HepG2 (cell line): Measurements from ENCODE around the gene FAM193A. TPM values are rescaled to one million over a fixed set of nuclear protein-coding genes. Genes with fewer than 3 reads are reported as not detected.

Experiments
- ATAC-seq: fragments of 200-7000 bp; cut with Tn5 transposase; 3 replicates; pipeline ENCODE4 v1.9.1; 2020; ENCODE audit warnings: mild to moderate bottlenecking, moderate library complexity
- BruUV-seq: library from RNA; stranded (reverse); fragments of 400-500 nt; replicated peaks from 2 replicates; lab custom pipeline; 2021; lab: Mats Ljungman, UMichigan
- CTCF ChIA-PET: fragments of 300-600 bp; formaldehyde crosslinking; extraction: SDS; loops from one replicate; lab custom pipeline; 2021; ENCODE audit warnings: low total read pairs, inconsistent platforms, low intra/inter-chr PET ratio; lab: Yijun Ruan, JAX
- POLR2A ChIA-PET: fragments of 350-600 bp; sonication (Branson Sonifier 250); formaldehyde crosslinking; loops from one replicate; lab custom pipeline; 2020; ENCODE audit warnings: antibody characterized with exemption, inconsistent platforms; lab: Yijun Ruan, JAX
- DNase-seq: peaks from one replicate; pipeline ENCODE4 v3.0.0-alpha.2; 2015; ENCODE audit warnings: low spot score
- FAIRE-seq: peaks from 3 replicates; lab custom pipeline; 2011; peaks lifted over from hg19 to GRCh38; lab: Jason Lieb, UNC
- H2AFZ ChIP-seq: one replicate; pipeline ENCODE4 v1.6.1; 2011; ENCODE audit warnings: low read length, inconsistent platforms
- H3K27ac ChIP-seq: fragments of 300-600 bp; 3 replicates; pipeline ENCODE4 v1.8.0; 2011; ENCODE audit warnings: mixed run types, mild to moderate bottlenecking, mixed read lengths, low read length, inconsistent platforms; ENCODE audit not compliant: insufficient read depth; ENCODE audit errors: extremely low read length
- H3K27me3 ChIP-seq, 2 experiments: fragments of 200-600 bp in 1 of 2; 2 replicates in 1 of 2; 3 replicates in 1 of 2; pipeline versions ENCODE4 v1.6.0 to v1.8.0; 2011; ENCODE audit warnings: low read length in 2 of 2, mild to moderate bottlenecking in 2 of 2, moderate library complexity in 2 of 2, inconsistent platforms in 1 of 2; ENCODE audit not compliant: insufficient read depth in 2 of 2, control insufficient read depth in 1 of 2
- H3K36me3 ChIP-seq, 2 experiments: fragments of 200-600 bp in 1 of 2; replicated peaks in 1 of 2; 2 replicates in 1 of 2; 3 replicates in 1 of 2; pipeline versions ENCODE4 v1.5.1 to v1.8.0; 2011; ENCODE audit warnings: low read length in 2 of 2, inconsistent platforms in 1 of 2; ENCODE audit not compliant: insufficient read depth in 2 of 2, control insufficient read depth in 1 of 2
- H3K4me1 ChIP-seq: 2 replicates; pipeline ENCODE4 v1.5.1; 2012; ENCODE audit warnings: low read length, inconsistent platforms; ENCODE audit not compliant: insufficient read depth
- H3K4me2 ChIP-seq: 2 replicates; pipeline ENCODE4 v1.6.0; 2011; ENCODE audit warnings: low read depth, low read length, inconsistent platforms
- H3K4me3 ChIP-seq, 3 experiments: fragments of 200-600 bp in 1 of 3; sonication (generic), shearing (Covaris generic) in 1 of 3; replicated peaks in 1 of 3; 2 replicates each; pipeline ENCODE4 v1.5.1; 2011 to 2016; ENCODE audit warnings: low read length in 3 of 3, inconsistent platforms in 2 of 3, low read depth in 2 of 3, mild to moderate bottlenecking in 2 of 3, control low read depth in 1 of 3, mixed read lengths in 1 of 3; ENCODE audit not compliant: insufficient read depth in 1 of 3
- H3K79me2 ChIP-seq: one replicate; pipeline ENCODE4 v1.6.1; 2011; ENCODE audit warnings: low read length, inconsistent platforms; ENCODE audit not compliant: insufficient read depth
- H3K9ac ChIP-seq: 2 replicates; pipeline ENCODE4 v1.6.0; 2011; ENCODE audit warnings: mild to moderate bottlenecking, low read depth, low read length, inconsistent platforms; ENCODE audit not compliant: insufficient read depth
- H3K9me3 ChIP-seq: 2 replicates; pipeline ENCODE4 v1.5.1; 2012; ENCODE audit warnings: mild to moderate bottlenecking, low read length
- H4K20me1 ChIP-seq: 2 replicates; pipeline ENCODE4 v1.6.0; 2011; ENCODE audit warnings: inconsistent platforms, mild to moderate bottlenecking, low read length, moderate library complexity; ENCODE audit not compliant: insufficient read depth
- FOXJ3 ChIP-seq: sonication (generic); formaldehyde crosslinking; IDR thresholded peaks from 2 replicates; pipeline ENCODE4 v1.4.0; 2020; ENCODE audit warnings: missing genetic modification reagents, mild to moderate bottlenecking, borderline replicate concordance
- KLF11 ChIP-seq: IDR thresholded peaks from 2 replicates; pipeline ENCODE4 v1.6.1; 2016; ENCODE audit warnings: missing compliant biosample characterization
- KLF6 ChIP-seq: IDR thresholded peaks from 2 replicates; pipeline ENCODE4 v1.8.0; 2016; ENCODE audit warnings: missing biosample characterization, missing genetic modification reagents
- SMAD9 ChIP-seq: sonication (generic); formaldehyde crosslinking; IDR thresholded peaks from 2 replicates; pipeline ENCODE4 v1.5.1; 2020; ENCODE audit warnings: mild to moderate bottlenecking, missing genetic modification reagents
- SP5 ChIP-seq: IDR thresholded peaks from 2 replicates; pipeline ENCODE4 v1.6.1; 2016; ENCODE audit warnings: low read depth, borderline replicate concordance
- ZNF580 ChIP-seq: IDR thresholded peaks from 2 replicates; pipeline ENCODE4 v1.6.1; 2016; ENCODE audit warnings: low read depth, borderline replicate concordance
- WGBS: methylation state at CpG from one replicate; pipeline ENCODE4 v1.1.6; 2017; ENCODE audit warnings: low lambda C conversion rate; 5-methylcytosine and 5-hydroxymethylcytosine counted together
- in situ Hi-C: cut with HindIII; loops from 2 replicates; pipeline ENCODE4 v1.10.0; 2017; ENCODE audit warnings: low pct_unique_long_range_greater_than_20kb; ENCODE audit not compliant: extremely low pct_ligation_motif_present
- intact Hi-C: fragments of 100-400 bp; cut with micrococcal nuclease; formaldehyde crosslinking; loops from one replicate; pipeline ENCODE4 v1.10.0; 2022; ENCODE audit not compliant: unreplicated experiment
- polyA plus RNA-seq, 8 experiments: library from polyadenylated mRNA; depleted of rRNA in 3 of 8; stranded (reverse) in 7 of 8; unstranded in 1 of 8; fragments of >200 nt; fragmentation: Illumina TruSeq in 4 of 8; extraction: Trizol in 4 of 8; gene quantifications; 2 replicates each; pipeline versions ENCODE4 v1.2.1 to v1.2.3, GENCODE V29; 2011 to 2016; ENCODE audit warnings: low read depth in 4 of 8, missing spikeins in 1 of 8, mixed read lengths in 1 of 8; ENCODE audit not compliant: insufficient read depth in 1 of 8
- total RNA-seq, 5 experiments: library from RNA; depleted of rRNA; stranded (reverse); fragments of >200 nt; fragmentation: Illumina TruSeq; extraction: Trizol; gene quantifications; 2 replicates each; pipeline ENCODE4 v1.2.3, GENCODE V29; 2016; ENCODE audit warnings: low read depth in 1 of 5
- TF ChIP-seq, protein P1 (sequence below), 2 experiments: sonication (generic) in 1 of 2; formaldehyde crosslinking in 1 of 2; IDR thresholded peaks; 2 replicates each; pipeline versions ENCODE4 v1.5.1 to v1.6.1; 2011 to 2020; ENCODE audit warnings: borderline replicate concordance in 1 of 2, low read depth in 1 of 2, low read length in 1 of 2, mild to moderate bottlenecking in 1 of 2, missing genetic modification reagents in 1 of 2, moderate library complexity in 1 of 2

FAM193A gene
- total and polyA plus RNA-seq, 2 of the 13 experiments (the other 11 are each of a cell fraction or from before 2014, with no cell fraction given): 5.7 to 8.7 TPM

DNA sequence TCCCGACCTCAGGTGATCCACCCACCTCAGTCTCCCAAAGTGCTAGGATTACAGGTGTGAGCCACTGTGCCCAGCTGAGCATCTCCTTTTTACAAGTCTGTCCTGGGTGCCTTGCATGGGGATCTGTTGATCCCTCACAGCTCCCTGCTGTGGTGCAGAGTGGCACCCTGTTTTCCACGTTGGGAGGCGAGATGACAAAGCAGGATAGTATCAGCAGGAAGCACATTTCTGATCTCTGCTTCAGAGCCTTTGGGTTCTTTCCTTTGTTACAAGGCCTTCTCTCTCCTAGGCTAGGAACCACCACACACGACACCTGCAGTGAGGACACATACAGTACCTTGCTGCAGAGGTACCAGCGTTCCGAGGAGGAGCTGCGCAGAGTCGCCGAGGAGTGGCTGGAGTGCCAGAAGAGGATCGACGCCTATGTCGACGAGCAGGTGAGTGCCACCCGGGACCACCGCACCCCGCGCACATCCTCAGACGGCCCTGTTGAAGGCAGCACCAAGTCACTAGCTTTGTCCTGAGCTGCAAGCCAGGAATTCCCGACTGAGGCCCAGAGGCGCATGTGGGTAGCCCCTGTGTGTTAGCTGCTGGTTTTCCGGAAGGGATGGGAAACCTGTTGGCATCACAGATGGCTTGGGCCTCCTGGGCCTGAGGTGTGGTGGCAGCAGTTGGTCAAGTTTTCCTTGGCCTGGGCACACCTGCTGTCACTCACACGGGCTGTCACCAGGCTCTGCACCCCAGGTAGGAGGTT, 110.1 kb downstream of the FAM193A start:
- H3K4me3 ChIP-seq: no peak overlapping the region
- ChIA-PET CTCF (no interaction called here), POLR2A (no interaction called here)
- BruUV-seq: no TSS peak
- H2AFZ ChIP-seq: no peak overlapping the region
- peaks cover 31 to 68% of the 10 kb centered on the region in 2 experiments; a peak in 4 of 5 replicates for H3K36me3 ChIP-seq
- WGBS: 96% methylated on average over 15 of the region's 22 CpGs
- H4K20me1 ChIP-seq: no peaks in the 10 kb centered on the region
- H3K9me3 ChIP-seq: no peaks in the 10 kb centered on the region
- no peak overlapping the region for H3K4me2 ChIP-seq
- no peaks in the 10 kb centered on the region for H3K79me2 ChIP-seq
- FAIRE-seq (no peak), ATAC-seq (no peak)
- H3K27ac ChIP-seq: no peak overlapping the region
- no peaks in the 10 kb centered on the region for H3K27me3 ChIP-seq
- H3K4me1 ChIP-seq: no peaks in the 10 kb centered on the region
- H3K9ac ChIP-seq: no peak overlapping the region
- no peak for TF ChIP-seq KLF11 (CRISPR knock-in tag)
- no peak for TF ChIP-seq ZNF580
- TF ChIP-seq, protein P1, sequence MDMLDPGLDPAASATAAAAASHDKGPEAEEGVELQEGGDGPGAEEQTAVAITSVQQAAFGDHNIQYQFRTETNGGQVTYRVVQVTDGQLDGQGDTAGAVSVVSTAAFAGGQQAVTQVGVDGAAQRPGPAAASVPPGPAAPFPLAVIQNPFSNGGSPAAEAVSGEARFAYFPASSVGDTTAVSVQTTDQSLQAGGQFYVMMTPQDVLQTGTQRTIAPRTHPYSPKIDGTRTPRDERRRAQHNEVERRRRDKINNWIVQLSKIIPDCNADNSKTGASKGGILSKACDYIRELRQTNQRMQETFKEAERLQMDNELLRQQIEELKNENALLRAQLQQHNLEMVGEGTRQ (IDR thresholded peaks at IDR 0.05; ENCODE audit: low read depth, low read length): no peak
- TF ChIP-seq, protein P1 (CRISPR knock-in tag; IDR thresholded peaks at IDR 0.05; ENCODE audit: borderline replicate concordance): no peak
- TF ChIP-seq SP5 (CRISPR knock-in tag): no peak
- TF ChIP-seq SMAD9 (CRISPR knock-in tag): no peak
- TF ChIP-seq KLF6 (CRISPR knock-in tag): no peak
- no peak for TF ChIP-seq FOXJ3
- TF ChIP-seq, all 625 proteins: peak for 0
- intact Hi-C loops (no loop called here), in situ Hi-C loops (no loop called here)
- no peak for DNase-seq
